ENCODE measurements around the gene MSMO1.

GRCh38 chr4:165378745-165379677 is 51.5 kb downstream of the MSMO1 start, which contains the start of gene CPE:
- peak; percentile 89 for TF ChIP-seq MAX (IDR thresholded peaks at IDR 0.05)
- TF ChIP-seq EP300 (IDR thresholded peaks at IDR 0.05; ENCODE audit: borderline replicate concordance), result no peak
- peak; percentile 41; the same call in 1 of the 2 replicates for TF ChIP-seq CREB1 (IDR thresholded peaks at IDR 0.05; ENCODE audit: low read depth)
- TF ChIP-seq REST (IDR thresholded peaks at IDR 0.05; ENCODE audit: low read depth), result no peak
- TF ChIP-seq ZBTB7A (IDR thresholded peaks at IDR 0.05; ENCODE audit: low read depth), result peak; percentile 86
